Fibroblast of mammary gland (primary cell): ENCODE measurements around the gene P2RX7.

Experiments used
- DNase-seq: peaks from one replicate; pipeline ENCODE4 v3.0.0-alpha.2; 2010; ENCODE audit warnings: low read depth
- H3K4me3 ChIP-seq: 2 replicates; pipeline ENCODE4 v1.5.1; 2011; ENCODE audit warnings: low read depth, mild to moderate bottlenecking, low read length, moderate library complexity; ENCODE audit not compliant: control insufficient read depth
- CTCF ChIP-seq: conservative IDR thresholded peaks from 2 replicates; pipeline ENCODE4 v1.5.1; 2011; ENCODE audit warnings: low read depth, low read length, inconsistent platforms; ENCODE audit not compliant: control insufficient read depth, insufficient read depth

Gene P2RX7

DNA sequence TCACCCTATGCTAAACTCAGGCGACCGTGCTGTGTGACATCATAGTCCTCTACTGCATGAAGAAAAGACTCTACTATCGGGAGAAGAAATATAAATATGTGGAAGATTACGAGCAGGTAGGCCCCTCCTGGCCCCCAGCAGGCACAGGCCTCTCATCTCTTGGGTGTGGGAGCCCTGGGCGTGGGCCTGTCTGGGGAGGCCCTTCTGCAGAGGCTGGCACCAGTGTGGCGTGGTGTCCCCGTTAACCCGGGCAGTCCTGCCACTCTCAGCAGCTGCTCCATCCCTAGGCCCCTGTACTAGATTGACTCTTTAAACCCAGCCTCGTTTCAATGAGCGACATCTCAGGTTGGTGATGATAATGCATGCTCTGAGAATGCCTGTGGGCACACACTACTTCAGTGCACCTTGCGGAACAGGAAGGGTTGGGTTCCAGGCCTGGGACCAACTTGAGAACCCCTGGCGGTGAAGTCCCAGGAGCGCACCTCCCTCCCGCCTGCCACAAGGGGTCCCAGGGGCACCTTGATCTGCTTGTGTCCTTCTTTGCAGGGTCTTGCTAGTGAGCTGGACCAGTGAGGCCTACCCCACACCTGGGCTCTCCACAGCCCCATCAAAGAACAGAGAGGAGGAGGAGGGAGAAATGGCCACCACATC is 100.4 kb downstream of the P2RX7 start:
- TF ChIP-seq CTCF = no peak
- no peak overlapping the region for H3K4me3 ChIP-seq
- DNase-seq = no peak

DNA sequence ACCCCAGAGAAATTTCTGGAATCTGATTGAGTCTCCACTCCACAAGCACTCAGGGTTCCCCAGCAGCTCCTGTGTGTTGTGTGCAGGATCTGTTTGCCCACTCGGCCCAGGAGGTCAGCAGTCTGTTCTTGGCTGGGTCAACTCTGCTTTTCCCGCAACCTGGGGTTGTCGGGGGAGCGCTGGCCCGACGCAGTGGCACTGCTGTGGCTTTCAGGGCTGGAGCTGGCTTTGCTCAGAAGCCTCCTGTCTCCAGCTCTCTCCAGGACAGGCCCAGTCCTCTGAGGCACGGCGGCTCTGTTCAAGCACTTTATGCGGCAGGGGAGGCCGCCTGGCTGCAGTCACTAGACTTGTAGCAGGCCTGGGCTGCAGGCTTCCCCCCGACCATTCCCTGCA is 100.9 kb downstream of the P2RX7 start:
- no peak overlapping the region for H3K4me3 ChIP-seq
- no peak for DNase-seq
- no peak for TF ChIP-seq CTCF

DNA sequence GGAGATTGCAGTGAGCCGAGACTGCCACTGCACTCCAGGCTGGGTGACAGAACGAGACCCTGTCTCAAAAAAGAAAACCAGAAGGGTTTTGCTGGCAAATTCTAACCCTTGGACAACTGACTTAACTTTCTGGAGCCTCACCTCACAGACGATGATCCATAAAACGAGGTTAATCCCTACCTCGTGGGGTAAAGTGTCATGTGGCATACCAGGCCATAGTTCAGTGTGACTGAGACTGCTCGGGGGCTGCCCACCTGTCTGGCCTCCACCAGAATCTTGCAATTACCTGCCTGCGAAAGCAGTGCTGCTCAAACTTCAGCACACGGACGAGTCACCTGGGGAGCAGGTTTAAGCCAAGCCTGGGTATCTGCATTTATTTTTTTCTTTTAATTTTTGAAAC is 104.1 kb downstream of the P2RX7 start:
- TF ChIP-seq CTCF = no peak

DNA sequence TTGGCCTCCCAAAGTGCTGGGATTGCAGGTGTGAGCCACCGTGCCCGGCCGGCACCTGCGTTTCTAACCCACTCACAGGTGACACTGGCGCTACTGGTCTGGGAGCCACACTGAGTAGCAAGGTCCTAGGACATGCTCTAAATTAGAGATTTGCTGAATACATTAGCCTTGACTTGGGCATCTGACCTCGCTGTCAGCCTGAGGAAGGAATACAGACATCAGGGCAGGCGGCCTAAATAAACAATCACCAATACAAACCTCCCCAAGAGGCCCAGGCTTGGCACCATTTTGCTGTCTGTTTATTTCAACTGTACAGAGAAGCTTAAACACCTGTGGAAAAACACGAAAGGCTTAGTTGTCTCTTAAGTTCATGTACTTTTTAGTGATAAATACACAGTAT is 104.7 kb downstream of the P2RX7 start:
- no peak for DNase-seq
- TF ChIP-seq CTCF = no peak
- H3K4me3 ChIP-seq = no peak overlapping the region

More for the DNA sequence above, 104.1 kb downstream of the P2RX7 start:
- H3K4me3 ChIP-seq = no peak overlapping the region
- no peak for DNase-seq
